GM10248 (cell line): ENCODE data around the gene CRYGN.

Experiments used
- CTCF ChIA-PET: fragments of 300-600 bp; sonication (Branson Sonifier 250); formaldehyde crosslinking; extraction: SDS; loops from one replicate; lab custom pipeline; 2021; ENCODE audit warnings: antibody characterized with exemption; lab: Yijun Ruan, JAX
- POLR2A ChIA-PET: fragments of 350-650 bp; sonication (Branson Sonifier 250); formaldehyde crosslinking; extraction: SDS; loops from one replicate; lab custom pipeline; 2020; ENCODE audit warnings: antibody characterized with exemption; lab: Yijun Ruan, JAX
- DNase-seq: peaks from one replicate; pipeline ENCODE4 v3.0.0; 2012; ENCODE audit errors: extremely low spot score
- TF ChIP-seq, protein P1 (sequence below): IDR thresholded peaks from 2 replicates; pipeline ENCODE4 v1.5.1; 2012; ENCODE audit warnings: mild to moderate bottlenecking, low read depth; ENCODE audit errors: extremely low read depth, missing control alignments, control extremely low read depth

Gene CRYGN

DNA sequence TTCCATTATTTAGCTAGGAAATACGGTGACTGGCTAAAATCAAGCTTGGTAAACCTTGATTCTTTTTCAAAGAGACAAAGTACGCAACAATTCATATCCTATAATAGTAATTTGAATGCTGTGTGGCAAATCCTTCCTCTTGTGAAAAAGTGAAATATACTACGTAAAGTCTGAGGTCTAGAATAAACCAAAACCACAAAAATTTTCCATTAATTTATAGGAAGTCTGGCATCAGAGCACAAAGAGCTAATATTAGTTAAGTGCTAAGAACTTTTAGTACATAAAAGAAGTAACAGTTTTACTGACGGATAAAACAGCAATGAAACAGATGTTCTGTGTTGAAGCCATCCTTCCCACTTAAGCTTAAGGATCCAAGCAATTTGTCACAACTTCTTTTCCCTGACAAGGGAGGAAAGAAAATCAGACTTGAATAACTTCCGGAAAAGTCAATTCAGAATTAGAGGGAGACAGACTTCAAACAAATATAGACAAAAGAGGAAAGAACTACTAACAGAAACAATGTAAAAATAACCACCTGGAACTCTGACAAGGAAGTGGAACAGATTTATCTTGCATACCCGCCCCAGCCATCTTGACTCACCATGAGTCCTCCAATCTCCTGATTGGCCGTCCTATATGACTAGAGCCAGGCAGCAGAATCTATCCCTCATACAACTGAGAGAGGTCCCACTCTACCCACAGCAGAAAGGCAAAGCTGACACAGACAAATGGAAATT lies 45.2 kb upstream of the CRYGN start:
- CTCF ChIA-PET, result interaction anchor here (1.1 to 5.3 kb wide), 7 partner anchors 10 to 37 kb away, joined by 4 to 23 read pairs (median 4); no protein-coding TSS in a partner anchor

DNA sequence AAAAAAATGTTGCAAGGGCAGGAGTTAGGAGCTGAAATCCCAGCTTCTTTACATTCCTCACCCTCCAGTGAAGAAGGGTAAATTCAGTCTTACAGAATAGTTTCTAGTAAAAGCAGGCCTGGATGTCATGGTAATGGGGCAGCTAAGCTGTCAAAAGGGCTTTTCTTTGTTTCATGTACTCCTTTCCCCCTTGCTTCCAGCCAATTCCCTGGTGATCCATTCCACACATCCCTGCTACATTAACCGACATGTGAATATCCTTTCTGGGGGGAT lies 43.7 kb upstream of the CRYGN start:
- POLR2A ChIA-PET, result no interaction called here
- TF ChIP-seq, protein P1, sequence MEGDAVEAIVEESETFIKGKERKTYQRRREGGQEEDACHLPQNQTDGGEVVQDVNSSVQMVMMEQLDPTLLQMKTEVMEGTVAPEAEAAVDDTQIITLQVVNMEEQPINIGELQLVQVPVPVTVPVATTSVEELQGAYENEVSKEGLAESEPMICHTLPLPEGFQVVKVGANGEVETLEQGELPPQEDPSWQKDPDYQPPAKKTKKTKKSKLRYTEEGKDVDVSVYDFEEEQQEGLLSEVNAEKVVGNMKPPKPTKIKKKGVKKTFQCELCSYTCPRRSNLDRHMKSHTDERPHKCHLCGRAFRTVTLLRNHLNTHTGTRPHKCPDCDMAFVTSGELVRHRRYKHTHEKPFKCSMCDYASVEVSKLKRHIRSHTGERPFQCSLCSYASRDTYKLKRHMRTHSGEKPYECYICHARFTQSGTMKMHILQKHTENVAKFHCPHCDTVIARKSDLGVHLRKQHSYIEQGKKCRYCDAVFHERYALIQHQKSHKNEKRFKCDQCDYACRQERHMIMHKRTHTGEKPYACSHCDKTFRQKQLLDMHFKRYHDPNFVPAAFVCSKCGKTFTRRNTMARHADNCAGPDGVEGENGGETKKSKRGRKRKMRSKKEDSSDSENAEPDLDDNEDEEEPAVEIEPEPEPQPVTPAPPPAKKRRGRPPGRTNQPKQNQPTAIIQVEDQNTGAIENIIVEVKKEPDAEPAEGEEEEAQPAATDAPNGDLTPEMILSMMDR, result no peak
- CTCF ChIA-PET, result interaction anchor here (1.3 to 5.3 kb wide), 2 partner anchors 11 to 15 kb away, joined by 3 to 23 read pairs; no protein-coding TSS in a partner anchor
- no peak for DNase-seq

More for the DNA sequence above, 45.2 kb upstream of the CRYGN start:
- POLR2A ChIA-PET, result no interaction called here
- no peak for DNase-seq
- TF ChIP-seq, protein P1, result no peak

DNA sequence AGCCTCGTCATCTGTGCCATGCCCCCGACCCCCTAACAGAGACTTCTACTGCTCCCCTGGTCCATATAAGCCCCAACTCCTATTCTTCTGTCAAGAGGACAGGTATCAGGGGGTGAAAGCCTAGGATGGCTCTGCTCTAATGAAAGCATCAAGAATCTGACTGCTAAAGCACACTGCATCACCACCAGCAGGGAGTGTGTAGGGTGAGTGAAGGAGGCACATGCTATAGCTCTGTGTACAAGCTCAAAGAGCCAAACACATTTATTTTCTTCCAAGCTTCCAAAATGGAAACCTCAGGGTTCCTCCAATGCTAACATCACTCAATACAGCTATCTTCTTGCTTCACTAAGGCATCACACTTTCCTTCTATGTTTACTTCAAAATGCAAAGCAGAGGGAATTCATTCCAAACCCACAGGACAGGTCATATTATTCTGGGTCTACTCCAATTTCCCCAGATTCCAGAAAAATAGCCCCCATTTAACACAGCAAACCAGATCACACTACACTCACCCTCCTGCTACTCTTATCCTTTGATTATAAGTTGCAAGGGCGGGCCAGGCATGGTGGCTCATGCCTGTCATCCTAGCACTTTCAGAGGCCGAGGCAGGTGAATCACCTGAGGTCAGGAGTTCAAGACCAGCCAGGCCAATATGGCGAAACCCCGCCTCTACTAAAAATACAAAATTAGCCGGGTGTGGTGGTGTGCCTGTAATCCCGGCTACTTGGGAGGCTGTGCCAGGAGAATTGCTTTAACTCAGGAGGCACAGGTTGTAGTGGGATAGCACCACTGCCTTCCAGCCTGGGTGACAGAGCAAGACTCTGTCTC lies 43.2 kb upstream of the CRYGN start:
- DNase-seq, result no peak
- ChIA-PET POLR2A (no interaction called here), CTCF (interaction anchor here (1.3 to 5.3 kb wide), 4 partner anchors 10 to 148 kb away, joined by 3 to 23 read pairs (median 4); no protein-coding TSS in a partner anchor)
- TF ChIP-seq, protein P1, result no peak

DNA sequence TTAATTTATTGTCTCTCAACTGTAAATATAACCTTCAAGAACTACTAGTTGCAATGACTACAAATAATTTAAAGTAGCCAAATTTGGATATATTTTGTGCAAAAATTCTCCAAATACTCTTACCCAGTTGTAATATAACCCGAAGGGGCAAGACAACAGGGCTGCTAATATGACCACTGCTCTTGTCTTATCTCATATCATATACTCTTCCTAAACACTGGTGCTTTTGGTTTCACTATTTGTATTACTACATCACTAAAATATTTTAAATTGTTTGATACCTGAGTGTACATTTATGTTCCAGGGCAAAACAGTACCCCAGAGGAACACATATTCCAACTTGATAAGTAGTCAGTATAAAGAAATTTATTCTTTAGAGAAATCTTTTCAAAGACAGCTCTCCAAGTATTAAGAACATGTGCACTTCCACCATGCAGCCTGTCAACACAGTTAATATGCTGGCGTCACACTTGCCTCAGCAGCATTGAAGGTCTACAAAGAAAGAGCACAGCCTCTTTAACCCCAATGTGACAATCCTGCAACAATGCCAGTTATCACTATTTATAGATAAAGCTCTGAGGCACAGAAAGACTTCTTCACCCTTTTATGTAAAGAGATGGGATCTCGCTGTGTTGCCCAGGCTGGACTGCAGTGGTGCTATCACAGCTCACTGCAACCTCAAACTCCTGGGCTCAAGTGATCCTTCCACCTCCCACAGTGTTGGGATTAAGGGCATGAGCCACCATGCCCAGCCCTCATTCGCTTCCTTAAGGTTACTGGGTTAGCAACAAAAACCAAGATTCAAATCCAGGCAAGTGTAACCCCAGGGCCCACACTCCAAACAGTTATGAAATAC lies 41.9 kb upstream of the CRYGN start:
- POLR2A ChIA-PET, result no interaction called here
- TF ChIP-seq, protein P1, result no peak
- no peak for DNase-seq
- CTCF ChIA-PET, result interaction anchor here (1.0 to 5.3 kb wide), 6 partner anchors 9 to 150 kb away, joined by 3 to 23 read pairs (median 4); no protein-coding TSS in a partner anchor

DNA sequence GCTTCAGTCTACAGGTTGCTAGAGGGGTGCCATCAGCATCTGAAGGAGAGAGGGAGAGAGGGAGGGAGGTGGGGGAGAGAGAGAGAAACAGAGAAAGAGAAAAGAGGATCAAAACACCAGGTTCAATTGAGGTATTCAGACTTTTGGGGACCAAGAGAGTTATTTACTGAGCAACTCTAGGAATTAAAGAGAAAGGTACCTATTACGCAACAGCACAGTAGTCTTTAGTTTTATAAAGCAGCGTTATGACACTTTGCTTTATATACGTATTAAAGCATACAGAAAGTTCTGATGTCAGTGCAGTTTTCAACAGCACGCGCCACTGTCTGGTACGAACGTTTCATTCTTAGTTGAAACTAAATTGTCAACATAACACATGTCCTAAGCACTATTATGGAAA lies 37.9 kb upstream of the CRYGN start:
- DNase-seq, result no peak
- CTCF ChIA-PET, result interaction anchor here (1.1 to 2.5 kb wide), 4 partner anchors 11 to 37 kb away, joined by 3 to 11 read pairs (median 6); partner anchors contain the start of gene CRYGN
- TF ChIP-seq, protein P1, result no peak
- POLR2A ChIA-PET, result no interaction called here
